ENCODE data around the gene OPCML.

The OPCML gene

GRCh38 chr11:132822276-132822675 lies 710.0 kb downstream of the OPCML start:
- no peak for DNase-seq

DNA sequence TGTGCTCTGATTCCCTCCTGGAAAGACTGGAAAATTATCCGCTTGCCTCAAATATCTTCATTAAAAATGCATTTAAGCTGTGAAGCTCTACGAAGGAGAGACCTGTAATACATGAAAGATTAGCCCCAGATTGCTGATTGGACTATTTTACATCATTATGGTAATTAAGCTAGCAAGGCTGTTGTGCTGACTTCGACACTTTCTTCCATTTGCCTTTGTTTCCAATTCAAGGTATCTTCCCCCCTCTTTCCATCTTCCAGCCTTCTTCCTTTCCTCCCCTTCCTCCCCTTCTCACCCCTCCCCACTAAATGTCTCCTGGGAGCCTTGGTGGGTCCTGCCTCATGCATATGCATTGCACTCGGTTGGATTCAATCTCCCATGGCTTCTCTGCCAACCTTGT lies 710.8 kb downstream of the OPCML start:
- DNase-seq = no peak

GRCh38 chr11:132821014-132821413 lies 711.3 kb downstream of the OPCML start:
- DNase-seq = no peak

DNA sequence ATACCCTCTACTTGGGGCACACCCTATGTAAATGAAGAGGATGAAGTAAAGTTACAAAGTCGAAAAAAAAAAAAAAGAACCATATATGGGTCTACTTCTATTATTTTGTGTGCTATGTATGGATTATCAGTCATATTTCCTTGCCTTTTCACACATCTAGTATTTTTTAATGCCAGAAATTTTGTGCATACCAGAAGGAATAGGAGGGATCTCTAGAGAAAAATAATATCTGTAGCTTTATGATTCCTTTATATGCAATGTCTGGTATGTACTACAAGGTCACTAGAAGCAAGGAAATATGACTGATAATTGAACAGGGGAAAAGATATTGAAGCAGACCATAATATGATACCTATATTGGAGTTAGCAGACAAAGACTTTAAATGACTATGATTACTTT lies 713.4 kb downstream of the OPCML start:
- no peak for DNase-seq

- DNase-seq = no peak
Observed at GRCh38 chr11:132817387-132817786, 714.9 kb downstream of the OPCML start.

DNA sequence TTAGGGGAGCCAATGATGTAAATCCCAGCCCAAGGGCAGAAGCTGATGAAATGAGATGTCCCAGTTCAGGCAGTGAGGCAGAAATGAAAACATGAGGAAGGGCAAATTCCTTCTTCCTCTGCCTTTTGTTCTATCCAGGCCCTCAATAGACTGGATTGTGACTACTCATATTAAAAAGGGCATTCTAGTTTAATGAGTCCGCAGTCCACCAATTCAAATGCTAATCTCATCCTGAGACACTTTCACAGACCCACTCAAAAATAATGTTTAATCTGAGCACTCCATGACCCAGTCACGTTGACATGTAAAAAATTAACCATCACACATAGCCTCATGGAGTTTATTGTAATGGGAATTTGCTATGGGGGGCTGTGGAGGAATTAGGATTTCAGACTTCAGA lies 717.9 kb downstream of the OPCML start:
- no peak for DNase-seq

DNA sequence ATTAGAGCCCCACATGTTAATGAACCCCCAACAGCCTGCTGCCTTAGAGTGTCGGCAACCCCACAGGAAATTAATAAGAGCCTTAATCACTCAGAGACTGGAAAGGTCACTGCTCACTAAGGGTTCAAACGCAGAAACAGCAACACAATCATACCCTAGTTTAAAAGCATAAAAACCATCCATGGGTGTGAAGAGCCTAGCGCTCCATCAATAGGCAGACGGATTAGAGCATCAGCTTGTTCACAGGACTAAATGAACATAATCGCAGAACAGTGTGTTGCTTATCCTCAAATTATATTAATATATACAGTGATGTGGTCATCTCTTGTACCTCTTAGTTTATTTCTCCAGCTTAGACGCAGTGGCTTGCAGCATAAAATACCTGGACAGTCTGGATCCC lies 720.7 kb downstream of the OPCML start:
- DNase-seq = no peak

GRCh38 chr11:132809070-132809469 lies 723.2 kb downstream of the OPCML start:
- DNase-seq = no peak

GRCh38 chr11:132804258-132804657 lies 728.0 kb downstream of the OPCML start:
- DNase-seq = no peak

- no peak for DNase-seq
Observed at GRCh38 chr11:132803436-132803835, 728.9 kb downstream of the OPCML start.

GRCh38 chr11:132802947-132803346 lies 729.4 kb downstream of the OPCML start:
- DNase-seq = no peak

DNA sequence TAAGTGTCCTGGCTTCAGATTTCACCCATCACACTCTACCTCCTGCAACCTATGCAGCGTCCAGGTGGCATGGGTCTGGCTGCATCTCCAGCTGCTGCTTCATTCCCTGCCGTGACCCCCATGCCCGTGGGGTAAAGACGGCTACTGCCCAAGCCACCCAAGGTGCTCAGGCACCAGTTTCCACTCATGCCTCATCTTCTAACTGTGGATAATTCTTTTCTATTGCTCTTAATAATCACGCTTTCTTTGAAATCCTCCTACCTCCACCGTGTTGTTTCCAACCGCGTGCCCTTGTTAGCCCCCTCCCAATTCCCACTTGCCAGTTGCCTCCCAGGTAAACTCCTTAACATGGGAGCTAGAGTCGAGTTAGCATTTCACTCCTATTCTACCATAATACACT lies 738.5 kb downstream of the OPCML start:
- no peak for DNase-seq

DNA sequence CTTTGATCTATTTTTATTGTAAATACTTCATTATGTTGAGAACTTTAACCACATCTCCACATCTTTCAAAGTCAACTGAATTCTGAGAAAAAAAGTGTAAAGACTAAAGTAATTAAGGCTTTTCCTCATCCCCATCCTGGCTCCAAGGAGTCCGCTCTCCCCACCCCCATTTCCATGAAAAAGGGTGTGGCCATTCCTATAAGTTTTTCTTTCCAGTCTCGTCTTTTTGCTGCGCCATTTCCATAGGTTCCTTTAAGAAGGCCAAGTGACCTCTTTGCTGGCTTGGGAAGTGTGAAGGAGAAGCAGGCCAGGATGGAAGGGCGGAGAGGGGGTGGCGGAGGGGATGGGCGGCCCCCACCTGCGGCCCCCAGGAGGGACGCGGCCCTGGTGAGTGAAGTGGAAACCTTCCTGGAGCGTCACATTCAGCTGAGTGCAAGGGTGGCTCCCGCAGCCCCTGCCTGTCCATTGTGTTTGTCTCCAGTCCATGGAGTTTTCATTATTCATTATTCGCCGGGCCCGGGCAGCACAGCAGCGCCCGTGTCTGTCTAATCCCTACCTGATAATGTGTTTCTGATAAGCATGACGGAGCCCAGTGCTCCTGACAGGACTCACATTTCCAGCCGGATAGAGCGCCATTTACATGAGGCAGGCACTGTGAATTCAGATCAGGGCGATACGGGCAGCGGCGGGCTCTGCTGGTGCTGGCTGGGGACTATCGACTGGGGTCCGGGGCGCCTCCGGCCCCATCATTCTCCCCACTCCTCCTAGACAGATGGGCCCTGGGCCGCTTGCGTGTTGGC lies 739.8 kb downstream of the OPCML start:
- DNase-seq = no peak

GRCh38 chr11:132790971-132791370 lies 741.3 kb downstream of the OPCML start:
- no peak for DNase-seq

DNA sequence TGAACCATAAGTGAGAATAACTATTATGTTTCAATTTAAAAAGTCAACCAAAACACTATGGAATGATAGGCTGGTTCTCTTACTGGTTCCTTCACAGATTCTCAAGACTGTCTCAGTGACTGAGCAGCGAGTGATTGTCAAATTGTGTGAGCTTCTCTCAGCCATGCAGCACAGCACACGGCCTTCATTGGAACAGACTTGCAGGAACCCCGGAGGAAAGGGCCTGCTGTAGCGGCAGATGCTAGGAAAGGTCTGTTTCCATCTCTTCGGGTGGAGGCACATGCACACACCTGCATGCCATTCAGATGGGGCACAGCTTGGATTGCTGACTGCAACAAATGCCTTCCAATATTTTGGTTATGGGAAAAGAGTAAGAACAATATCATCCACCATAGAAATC lies 741.8 kb downstream of the OPCML start:
- DNase-seq = no peak

DNA sequence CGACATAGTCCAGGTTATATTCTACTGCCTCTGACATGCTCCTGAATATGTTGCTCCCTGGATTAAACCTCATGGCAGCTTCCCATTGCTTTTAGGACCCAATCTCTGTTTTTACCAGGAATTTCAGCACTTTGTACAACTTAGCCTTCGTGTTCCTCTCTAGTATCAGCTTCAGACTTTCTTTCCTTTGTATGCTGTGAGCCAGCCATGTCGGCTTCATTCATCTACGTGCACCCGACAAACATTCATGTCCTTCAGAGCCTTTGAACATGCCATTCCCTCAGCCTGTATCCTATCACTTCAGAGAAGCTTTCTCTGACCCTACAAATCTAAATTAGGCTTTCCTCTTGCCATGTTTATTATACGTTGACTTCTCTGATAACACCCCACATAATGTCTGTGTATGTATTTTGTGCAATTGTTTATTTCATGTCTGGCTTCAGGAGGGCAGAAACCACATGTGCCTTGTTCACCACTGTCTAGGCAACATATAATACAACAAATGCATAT lies 743.4 kb downstream of the OPCML start:
- DNase-seq = no peak

DNA sequence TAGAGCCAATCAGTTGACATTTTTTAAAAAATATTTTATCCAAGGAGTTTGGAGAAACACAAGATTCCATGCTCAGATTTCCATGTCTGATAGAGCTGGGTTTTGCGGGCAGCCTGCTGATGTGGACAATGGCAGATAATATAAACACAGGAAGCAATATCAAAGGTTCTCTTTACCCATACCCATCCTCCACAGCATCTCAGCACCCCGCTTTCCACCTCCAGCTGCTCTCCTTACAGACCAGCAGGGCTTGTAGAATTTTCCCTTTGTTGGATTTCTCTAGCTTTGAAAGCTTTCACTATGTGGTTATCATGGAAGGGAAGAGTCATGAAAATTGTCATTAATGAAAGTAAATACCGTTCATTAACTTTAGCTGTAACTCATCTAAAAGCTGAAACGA lies 746.4 kb downstream of the OPCML start:
- DNase-seq = no peak

- no peak for DNase-seq
Observed at GRCh38 chr11:132784441-132784840, 747.9 kb downstream of the OPCML start.

- no peak for DNase-seq
Observed at GRCh38 chr11:132782102-132782501, 750.2 kb downstream of the OPCML start.

GRCh38 chr11:132780046-132780445 lies 752.3 kb downstream of the OPCML start:
- DNase-seq = no peak

DNA sequence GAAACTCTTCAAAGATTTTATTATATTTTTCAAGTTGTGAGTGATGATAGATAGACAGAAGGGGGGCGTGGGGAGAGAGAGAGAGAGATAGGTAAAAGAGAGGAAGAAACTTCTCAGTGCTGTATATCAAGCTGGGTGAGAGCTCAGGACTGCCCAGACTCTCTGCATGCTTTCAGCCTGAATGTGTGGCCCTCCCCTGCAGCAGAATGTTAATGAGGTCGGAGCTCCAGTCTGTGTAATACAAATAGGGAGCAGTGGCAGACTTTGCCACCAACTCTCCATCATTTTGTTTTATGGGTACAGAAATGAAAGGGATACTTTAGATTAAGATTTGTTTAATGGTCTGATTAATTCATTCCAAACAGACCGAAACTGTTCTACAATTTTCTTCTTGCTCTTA lies 752.8 kb downstream of the OPCML start:
- no peak for DNase-seq

DNA sequence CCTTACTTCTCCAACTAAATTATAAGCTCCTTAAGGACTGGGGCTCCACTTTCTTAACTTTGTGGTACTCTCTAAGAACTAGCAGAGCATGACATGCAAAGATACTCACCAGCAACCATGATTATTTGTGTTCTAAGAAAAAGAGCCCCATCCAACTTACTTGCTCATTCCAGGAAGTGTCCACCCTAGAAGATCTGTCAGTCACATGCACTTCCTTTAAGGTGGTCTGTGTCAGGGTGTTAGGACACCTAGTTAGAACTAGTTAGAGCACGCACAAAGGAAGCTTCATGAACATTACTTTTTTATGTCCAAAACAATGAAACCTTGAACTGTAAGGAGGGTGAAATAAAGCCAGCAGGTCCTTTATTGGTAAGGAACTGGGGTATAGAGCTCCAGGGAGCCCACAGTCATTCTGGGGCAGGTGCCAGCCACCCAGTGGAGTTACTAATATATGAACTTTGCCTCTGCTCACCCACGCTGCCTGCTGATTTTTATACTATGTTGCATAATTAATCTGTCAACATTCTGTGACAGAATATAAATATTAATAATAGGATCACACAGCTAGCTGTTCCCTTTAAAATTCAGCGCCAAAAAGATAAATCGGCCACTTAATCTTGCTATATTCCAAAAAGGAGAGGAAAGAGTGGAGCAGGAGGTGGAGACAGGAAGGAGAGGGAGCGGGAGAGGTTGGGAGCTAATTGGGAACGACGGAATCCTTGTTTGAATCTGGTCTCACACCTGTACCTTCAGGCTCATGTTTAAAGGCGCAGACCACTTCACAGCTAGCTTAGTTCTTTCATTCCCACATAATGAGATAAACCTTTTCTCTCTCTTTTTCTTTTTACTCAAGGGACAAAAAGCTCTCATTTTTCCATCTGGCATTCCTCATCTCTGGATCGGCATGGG lies 755.0 kb downstream of the OPCML start:
- DNase-seq = no peak

- DNase-seq = no peak
Observed at GRCh38 chr11:132773751-132774150, 758.5 kb downstream of the OPCML start.
